ENCODE measurements around the gene FBP1.

DNA sequence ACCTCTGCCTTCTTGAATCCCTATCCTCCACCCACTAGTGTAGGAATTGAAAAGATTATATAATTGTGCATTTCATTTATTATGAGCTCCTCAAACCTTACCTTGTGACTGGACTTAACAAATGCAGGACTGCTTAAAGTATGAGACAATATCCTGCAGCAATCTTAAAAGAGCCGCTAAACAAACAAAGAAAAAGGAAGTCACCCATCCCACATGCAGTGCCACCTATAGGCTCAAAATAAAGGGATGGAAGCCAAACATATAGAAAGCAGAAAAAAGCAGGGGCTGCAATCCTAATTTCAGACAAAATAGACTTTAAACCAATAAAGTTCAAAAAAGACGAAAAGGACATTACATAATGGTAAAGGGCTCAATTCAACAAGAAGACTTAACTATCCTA, 75.8 kb downstream of the FBP1 start:
- no peak for TF ChIP-seq ZNF274 (IDR thresholded peaks at IDR 0.05; ENCODE audit: low read depth, low read length)
- no peak for TF ChIP-seq YY1 (IDR thresholded peaks at IDR 0.05; ENCODE audit: insufficient read depth, insufficient read length)
- TF ChIP-seq SUZ12 (IDR thresholded peaks at IDR 0.05; ENCODE audit: extremely low read depth, insufficient read depth, insufficient read length) = no peak

Measured in NT2/D1 (cell line).